ENCODE data around the gene CACTIN.

- TF ChIP-seq RXRA (IDR thresholded peaks at IDR 0.05; ENCODE audit: insufficient read depth, low read depth, low read length) (no peak), PHF8 (conservative IDR thresholded peaks at IDR 0.05; ENCODE audit: low read depth, low read length) (no peak), SIN3A (conservative IDR thresholded peaks at IDR 0.05 in 1 of 2, IDR thresholded peaks at IDR 0.05 in 1 of 2; ENCODE audit: low read depth in 1 of 2, low read length in 2 of 2) (no peak), CEBPB (IDR thresholded peaks at IDR 0.05; ENCODE audit: low read depth, low read length) (no peak), POLR2AphosphoS5 (IDR thresholded peaks at IDR 0.05; ENCODE audit: low read depth, low read length) (no peak), CHD1 (IDR thresholded peaks at IDR 0.05; ENCODE audit: low read depth, low read length) (no peak), POLR2A (IDR thresholded peaks at IDR 0.05; ENCODE audit: control extremely low read depth in 1 of 2, low read depth in 2 of 2, low read length in 2 of 2) (no peak), KDM4A (IDR thresholded peaks at IDR 0.05; ENCODE audit: low read depth, low read length, severe bottlenecking) (no peak)
- TF ChIP-seq, protein P1, sequence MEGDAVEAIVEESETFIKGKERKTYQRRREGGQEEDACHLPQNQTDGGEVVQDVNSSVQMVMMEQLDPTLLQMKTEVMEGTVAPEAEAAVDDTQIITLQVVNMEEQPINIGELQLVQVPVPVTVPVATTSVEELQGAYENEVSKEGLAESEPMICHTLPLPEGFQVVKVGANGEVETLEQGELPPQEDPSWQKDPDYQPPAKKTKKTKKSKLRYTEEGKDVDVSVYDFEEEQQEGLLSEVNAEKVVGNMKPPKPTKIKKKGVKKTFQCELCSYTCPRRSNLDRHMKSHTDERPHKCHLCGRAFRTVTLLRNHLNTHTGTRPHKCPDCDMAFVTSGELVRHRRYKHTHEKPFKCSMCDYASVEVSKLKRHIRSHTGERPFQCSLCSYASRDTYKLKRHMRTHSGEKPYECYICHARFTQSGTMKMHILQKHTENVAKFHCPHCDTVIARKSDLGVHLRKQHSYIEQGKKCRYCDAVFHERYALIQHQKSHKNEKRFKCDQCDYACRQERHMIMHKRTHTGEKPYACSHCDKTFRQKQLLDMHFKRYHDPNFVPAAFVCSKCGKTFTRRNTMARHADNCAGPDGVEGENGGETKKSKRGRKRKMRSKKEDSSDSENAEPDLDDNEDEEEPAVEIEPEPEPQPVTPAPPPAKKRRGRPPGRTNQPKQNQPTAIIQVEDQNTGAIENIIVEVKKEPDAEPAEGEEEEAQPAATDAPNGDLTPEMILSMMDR (IDR thresholded peaks at IDR 0.05; ENCODE audit: control extremely low read depth in 1 of 3, insufficient read depth in 1 of 3, low read depth in 1 of 3, low read length in 3 of 3): no peak
Observed at GRCh38 chr19:3610745-3611717, 15.6 kb downstream of the CACTIN start.
